HG02571 (cell line): ENCODE data around the gene P3H4.
A peak's percentile ranks its signal among the peaks of the same experiment; 100 is the strongest.
"Not testable (repeated sequence)": the region's sequence is repeated elsewhere in the genome, so short reads cannot be mapped to it uniquely, and the experiment has no call there.

Experiments used
- ATAC-seq: cut with Tn5 transposase; IDR thresholded peaks from one replicate; pipeline ENCODE4 v1.9.1; 2021; ENCODE audit warnings: mild to moderate bottlenecking, moderate library complexity; ENCODE audit not compliant: unreplicated experiment

Gene P3H4

GRCh38 chr17:41796121-41796895 lies 15.4 kb downstream of the P3H4 start:
- ATAC-seq: no peak

GRCh38 chr17:41794540-41794975 lies 17.2 kb downstream of the P3H4 start:
- no peak for ATAC-seq

DNA sequence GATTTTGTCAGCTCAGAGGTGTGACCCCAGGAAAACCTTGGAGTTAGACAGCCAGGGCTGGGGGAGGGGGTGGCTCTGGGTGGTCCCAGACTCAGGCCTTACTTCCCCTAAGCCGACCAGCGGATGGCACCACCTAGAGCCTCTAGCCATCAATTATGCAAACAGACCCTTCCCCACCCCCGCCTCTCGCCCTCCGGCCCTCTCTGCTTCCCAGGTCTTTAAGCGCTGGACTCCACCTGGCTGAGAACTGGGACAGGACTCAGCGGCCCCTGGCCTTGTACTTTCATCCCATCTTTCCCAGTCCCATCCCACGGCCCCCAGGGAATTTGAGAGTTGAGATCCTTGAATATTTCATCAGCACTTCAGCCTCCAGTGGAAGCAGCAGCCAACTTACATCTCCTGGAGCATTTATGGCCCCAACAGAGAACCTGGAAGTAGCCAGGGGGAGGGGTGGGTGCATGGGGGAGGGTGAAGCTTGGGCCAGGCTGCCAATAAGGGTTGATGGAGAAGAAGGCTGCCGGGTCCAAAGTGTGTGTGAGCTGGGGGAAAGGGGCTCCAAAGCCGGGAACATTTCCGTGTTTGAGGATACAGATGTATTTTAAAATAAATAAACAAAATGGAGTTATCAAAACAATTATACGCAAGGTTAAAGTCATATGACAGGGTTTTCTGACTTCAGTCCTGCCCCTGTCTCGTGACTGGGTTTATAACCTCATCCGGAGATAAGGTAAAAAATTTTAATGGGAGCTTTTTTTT lies 17.8 kb downstream of the P3H4 start:
- no peak for ATAC-seq

GRCh38 chr17:41792845-41793783 lies 18.6 kb downstream of the P3H4 start:
- no peak for ATAC-seq

DNA sequence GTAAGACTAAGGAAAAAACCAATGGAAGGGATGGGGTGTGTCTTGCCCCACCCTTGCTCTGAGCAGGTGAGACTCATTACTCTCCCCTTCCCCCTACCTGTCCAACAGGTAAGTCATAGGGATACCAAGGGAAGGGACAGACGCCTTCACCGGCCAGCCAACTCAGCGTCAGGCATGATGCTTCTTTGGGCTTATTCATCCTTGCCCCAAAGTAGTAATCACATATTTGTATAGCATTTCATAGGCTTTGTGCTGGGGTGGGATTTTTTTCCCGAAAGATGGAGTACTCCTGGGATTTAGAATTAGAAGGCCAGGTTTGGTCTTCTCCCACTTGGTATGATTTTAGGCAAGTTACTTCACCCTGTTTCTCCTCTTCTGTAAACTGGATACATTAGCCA lies 24.7 kb downstream of the P3H4 start:
- no peak for ATAC-seq

DNA sequence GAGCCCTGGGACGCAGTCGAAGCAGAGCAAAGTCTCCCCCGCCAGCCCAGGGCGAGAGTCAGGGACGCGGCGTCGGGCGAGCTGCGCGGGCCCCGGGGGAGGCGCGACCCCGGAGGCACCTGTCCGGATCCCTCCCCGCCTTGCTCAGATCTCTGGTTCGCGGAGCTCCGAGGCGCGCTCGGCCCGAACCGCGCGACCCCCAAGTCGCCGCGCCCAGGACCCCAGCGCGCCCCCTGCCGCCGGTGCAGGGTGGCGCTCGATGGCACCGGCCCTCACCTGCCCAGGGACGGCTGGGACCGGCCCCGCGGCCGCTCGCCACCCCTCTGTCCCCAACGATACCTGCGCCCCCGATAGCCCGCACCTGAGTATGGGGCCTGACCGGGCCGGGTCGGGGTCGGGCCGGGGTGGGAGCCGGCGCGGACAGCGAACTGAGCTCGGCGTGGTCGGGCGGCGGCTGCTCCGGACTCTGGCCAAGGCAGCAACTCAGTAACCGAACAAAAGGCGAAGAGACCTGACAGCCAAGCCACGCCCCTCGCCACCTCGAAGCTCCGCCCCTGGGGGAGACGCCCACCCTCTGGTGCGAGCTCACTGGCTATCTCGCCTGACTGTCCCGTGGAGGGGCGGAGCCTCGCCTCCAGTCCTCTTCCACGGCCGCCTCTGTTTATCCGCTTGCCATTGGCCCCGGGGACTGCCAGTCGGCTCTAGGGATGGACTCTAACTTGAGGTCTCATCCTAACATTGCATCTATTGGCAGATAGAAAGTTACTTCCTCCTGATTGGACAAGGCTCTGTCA lies 25.3 kb downstream of the P3H4 start, which contains the start of gene JUP:
TSS of gene JUP (minus strand) at position 485 of the 794 bp plus-strand sequence. CDS start 14,857 bp downstream, outside the sequence.
- peak; percentile 75 for ATAC-seq

DNA sequence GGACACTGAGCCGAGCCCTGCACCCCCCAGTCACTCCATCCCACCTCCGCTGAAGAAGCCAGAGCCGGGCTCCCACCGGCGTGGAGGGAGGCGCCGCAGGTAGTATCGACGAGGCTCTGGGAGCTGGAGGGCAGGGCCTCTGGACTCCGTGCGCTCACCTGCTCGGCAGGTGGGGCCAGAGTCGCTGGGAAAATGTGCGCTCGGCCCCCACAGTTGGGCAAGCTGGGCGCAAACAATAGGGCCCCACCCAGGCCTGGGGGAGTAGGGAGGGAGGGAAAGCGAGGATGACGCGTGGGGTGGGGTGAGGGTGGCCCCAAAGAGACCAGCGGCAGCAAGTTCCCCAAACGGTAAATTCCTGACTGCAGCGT lies 25.9 kb downstream of the P3H4 start:
- no peak for ATAC-seq

DNA sequence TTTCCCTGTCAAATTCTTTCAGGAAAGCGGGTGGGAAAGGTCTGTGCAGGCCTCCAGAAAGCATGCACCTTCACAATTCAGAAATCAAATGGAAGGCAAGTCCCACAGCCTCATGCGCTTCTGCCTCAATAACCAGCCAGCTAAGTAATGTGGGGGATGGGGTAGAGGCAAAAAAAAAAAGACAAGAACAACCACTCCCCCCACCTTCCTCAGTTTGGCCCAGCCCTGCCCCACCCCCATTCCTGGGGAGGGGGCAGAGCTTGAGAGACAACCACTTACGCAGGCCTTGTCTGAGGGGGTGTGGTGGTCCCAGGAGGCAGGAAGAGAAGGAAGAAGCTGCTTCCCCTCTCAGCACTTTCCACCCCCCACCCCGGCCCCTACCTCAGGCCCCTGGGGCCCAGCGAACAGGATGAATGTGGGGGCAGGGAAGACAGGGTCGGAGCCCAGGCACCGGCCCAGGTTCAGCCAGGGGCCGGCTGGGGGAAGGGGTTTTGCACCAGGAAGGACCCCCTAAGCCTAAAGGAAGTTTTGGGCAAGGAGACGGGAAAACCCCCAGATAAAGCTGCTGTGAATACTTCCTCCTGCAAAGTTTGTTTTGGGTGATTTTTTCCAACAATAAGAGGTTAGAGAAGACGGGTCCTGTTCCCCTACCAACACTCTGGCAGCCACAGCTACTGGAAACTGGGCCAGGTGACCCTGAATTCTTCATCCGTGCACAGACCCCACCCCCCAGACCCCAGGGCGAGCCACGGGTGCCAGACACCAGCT lies 26.5 kb downstream of the P3H4 start:
- ATAC-seq: no peak

DNA sequence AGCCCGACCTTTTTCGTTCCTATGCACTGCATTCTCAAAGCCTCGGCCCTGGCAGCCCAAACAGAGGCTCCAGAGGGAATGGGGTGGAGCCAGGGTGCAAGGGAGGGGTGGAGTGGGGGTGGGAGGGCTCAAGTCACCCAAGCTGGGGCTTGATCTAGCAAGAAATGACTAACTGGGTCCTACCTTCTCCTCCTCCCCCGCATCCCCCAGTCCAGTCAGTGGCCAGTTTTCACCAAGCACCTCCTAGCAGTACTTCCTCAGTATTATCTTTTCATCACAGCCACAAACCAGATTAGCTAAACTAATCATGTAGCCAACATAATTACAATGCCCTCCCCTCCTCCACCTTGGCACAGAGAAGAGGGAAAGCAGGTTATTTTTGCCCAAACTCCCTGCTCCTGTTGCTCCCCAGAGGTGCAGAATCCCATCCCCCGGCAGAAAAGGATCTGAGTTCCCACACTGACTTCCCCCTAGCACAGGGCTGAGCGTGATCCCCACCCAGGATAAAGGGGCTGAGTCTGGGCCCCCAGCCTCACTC lies 27.5 kb downstream of the P3H4 start:
- ATAC-seq: no peak

DNA sequence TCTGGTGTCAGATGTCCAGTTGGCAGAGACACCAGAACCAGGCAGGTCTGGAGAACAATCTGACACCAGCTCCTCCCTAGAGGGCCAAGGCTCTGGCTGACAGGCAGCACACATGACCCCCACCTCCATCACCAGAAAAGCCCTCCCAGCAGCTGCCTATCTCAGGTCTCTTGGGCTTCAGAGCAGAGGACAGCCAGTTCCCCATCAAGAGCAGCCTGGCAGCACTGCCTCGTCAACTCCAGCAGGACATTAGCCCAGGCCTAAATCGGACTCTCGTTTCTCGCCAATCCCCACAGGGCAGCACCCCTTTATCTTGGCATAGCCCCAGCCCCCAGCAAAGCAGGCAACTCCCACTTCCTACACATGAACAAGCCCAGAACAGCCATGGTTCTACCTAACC lies 29.6 kb downstream of the P3H4 start:
- ATAC-seq: no peak

GRCh38 chr17:41781404-41782110 lies 30.2 kb downstream of the P3H4 start:
- no peak for ATAC-seq

- ATAC-seq: no peak
These were observed 31.8 kb downstream of the P3H4 start for GRCh38 chr17:41779954-41780353.

DNA sequence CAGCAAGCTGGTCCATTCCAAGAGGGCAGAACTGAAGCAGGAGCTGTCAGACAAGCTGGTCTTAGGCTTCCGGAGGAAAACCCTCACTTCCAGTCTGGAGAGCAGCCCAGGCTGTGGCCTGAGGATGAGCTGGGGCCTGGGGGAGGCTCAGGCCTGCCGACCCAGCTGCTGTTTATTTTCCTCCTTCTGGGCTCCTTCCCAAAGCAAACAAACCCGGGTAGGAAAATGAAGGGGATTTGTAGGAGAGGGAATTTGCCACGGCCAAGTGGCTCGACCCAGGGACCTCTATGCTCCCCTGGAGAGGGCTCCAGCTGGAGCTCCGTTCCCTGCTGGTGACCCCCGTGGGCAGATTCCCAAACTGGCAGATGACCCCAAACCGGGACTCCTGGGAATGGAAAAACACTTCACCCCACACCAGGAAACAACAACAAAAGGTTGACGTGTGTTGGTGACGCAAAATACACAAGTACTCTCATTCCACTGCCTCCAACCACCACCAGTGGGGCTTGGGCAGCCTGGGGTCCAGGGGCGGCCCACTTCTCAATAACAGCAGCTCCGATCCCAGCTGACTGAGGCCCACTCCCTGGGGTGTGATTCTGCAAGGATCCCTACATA lies 34.1 kb downstream of the P3H4 start:
- ATAC-seq: no peak

DNA sequence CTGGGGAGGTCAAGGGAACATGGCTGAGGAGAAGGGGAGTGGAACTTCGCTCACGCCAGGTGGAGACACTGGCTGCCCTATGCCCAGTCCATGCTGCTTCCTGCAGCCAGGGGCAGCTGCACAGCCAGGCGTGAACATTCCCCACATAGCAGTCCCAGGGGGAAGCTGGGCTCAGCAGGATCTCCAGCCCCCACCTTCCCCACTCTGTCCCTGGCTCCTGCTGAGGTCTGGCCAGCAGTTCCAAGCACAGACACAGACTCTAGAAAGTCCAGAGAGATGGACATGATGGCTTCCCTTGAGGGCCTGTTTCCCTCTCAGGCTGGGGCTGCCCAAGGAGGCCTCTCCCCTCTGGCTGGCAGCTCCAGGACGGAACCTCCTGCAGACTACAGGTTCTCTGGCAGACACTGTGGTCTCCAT lies 34.6 kb downstream of the P3H4 start:
- ATAC-seq: no peak

DNA sequence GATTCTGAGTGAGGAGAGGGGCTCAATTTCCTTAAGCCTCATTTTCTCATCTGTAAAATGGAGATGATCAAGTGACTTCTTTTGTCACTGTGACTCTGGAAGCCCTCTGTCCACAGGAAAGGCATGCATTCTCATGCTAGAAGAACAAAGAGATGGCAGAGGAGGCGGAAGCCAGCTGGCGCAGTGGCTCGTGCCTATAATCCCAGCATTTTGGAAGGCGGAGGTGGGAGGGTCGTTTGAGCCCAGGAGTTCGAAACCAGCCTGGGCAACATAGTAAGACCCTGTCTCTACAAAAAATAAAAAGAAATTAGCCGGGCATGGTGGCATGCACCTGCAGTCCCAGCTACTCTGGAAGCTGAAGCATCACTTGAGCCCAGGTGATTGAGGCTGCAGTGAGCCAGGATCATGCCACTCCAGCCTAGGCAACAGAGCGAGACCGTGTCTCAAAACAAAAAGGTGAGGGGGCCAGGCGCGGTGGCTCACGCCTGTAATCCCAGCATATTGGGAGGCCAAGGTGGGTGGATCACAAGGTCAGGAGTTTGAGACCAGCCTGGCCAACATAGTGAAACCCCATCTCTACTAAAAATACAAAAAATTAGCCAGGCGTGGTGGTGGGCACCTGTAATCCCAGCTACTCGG lies 35.4 kb downstream of the P3H4 start:
- ATAC-seq: not testable (repeated sequence)

GRCh38 chr17:41775394-41776226 lies 36.1 kb downstream of the P3H4 start:
- no peak for ATAC-seq

GRCh38 chr17:41773731-41774193 lies 38.0 kb downstream of the P3H4 start:
- no peak for ATAC-seq
